GM19372 (cell line): ENCODE measurements around the gene MEST.
"Not testable (repeated sequence)": the region's sequence is repeated elsewhere in the genome, so short reads cannot be mapped to it uniquely, and the experiment has no call there.

ENCODE experiments used
- ATAC-seq: cut with Tn5 transposase; IDR thresholded peaks from one replicate; pipeline ENCODE4 v1.9.1; 2021; ENCODE audit warnings: mild to moderate bottlenecking, low read depth, moderate library complexity; ENCODE audit not compliant: unreplicated experiment

MEST gene, protein sequence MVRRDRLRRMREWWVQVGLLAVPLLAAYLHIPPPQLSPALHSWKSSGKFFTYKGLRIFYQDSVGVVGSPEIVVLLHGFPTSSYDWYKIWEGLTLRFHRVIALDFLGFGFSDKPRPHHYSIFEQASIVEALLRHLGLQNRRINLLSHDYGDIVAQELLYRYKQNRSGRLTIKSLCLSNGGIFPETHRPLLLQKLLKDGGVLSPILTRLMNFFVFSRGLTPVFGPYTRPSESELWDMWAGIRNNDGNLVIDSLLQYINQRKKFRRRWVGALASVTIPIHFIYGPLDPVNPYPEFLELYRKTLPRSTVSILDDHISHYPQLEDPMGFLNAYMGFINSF

DNA sequence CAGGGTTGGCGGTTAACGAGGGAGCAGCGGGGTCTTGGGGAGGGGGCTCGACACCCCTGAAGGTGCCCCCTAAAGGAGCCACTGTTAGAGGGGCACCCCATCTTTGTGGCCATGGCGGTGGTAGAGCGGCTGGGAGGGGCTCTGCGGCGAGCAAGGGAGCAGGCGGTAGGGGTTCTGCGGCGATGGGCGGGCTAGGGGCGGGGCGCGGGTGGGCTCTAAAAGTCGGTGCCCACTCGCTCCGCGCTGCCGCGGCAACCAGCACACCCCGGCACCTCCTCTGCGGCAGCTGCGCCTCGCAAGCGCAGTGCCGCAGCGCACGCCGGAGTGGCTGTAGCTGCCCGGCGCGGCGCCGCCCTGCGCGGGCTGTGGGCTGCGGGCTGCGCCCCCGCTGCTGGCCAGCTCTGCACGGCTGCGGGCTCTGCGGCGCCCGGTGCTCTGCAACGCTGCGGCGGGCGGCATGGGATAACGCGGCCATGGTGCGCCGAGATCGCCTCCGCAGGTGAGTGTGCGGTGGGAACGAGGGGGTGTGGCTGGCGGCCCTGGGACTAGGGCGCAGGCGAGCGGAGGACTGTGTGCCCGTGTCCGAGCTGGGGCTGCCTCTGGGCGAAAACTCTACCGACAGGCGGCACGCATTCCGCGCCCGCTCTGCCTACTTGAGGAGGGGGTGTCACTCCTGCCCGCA is at the start of gene MEST:
MEST (plus strand) TSS at position 245 of the 682 bp plus-strand sequence; CDS start at position 474, 229 bp downstream.
- no peak for ATAC-seq

DNA sequence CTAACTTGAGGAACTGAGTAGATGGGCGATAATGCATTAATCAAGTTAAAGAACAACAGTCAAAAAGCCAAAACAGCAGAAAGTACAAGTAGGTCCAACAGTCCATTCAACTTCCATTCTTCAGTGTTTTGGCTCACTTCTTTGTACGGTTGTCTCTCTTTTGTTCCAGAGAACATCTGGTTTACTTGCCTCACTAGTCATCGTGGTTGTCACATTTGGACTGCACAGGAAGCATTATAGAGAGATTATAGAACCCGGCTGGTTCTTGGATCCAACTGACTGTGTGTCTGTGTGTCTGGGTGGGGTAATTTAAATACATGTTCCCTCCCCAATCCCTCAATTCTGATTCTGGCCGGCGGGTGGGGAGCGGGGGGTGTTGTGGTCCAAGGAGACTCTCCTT is 49.3 kb upstream of the MEST start:
- no peak for ATAC-seq

DNA sequence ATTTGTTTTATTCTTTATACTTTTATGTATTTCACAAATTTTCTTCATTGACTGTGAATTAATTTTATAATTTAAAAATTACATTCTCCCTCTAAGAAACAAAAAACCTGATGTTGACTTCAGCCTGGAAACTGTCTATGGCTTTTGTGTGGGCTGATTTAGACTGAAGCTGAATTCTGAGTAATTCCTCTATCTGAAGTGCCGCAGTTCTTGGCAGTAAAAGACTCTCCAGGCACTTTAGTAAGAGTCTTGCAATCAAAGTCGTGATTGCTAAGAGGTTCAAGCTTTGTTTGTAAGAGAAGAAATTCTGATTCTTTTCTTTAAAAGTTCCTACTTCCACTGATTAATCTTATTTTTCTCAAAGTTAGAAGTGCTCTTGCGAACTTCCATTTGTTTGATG is 47.7 kb upstream of the MEST start:
- ATAC-seq: no peak

DNA sequence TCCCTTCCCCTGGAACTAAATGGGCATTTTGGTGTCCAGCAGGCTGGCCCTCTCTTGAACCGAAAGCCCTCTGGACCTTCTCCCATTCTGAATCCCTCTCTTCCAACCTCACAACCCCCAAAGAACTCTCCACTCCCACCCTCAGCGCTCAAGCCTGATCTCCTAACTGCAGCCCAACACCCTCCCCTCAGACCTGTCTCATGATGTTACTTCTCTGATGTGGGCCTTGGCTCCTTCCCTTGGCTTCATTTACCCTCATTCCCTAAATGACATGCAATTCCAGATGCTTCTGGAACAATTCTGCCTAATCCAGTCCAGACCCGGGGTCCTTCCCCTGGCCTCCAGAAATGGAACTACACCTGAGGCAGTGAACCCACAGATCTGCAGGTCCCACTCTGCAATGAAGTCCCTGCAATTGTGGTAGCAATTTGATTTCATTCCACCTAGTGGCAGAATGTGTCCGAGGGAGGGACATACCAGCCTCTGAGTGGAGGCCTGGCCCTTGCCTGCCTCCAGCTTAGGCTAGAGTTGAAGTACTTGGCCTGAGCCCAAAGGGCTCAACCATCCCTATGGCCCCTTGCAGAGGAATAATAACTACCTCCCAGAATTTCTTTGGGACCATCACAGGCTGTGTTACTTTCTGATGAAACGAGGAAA is 47.0 kb upstream of the MEST start:
- ATAC-seq: no peak

DNA sequence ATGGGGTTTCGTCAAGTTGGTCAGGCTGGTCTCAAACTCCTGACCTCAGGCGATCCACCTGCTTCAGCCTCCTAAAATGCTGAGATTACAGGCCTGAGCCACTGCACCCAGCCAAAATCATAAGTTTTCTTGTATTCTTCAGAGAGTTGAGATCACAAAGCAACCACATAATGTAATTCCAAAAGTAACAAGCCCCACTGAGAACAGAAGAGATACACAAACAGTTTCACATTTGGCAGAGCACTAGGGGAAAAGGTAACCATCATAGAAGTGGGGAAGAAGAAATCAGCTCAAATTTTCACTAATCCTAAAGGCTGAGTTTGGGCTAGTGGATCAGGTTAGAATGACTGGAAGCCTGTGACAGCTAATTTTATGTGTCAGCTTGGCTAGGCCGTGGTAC is 45.6 kb upstream of the MEST start:
- no peak for ATAC-seq

DNA sequence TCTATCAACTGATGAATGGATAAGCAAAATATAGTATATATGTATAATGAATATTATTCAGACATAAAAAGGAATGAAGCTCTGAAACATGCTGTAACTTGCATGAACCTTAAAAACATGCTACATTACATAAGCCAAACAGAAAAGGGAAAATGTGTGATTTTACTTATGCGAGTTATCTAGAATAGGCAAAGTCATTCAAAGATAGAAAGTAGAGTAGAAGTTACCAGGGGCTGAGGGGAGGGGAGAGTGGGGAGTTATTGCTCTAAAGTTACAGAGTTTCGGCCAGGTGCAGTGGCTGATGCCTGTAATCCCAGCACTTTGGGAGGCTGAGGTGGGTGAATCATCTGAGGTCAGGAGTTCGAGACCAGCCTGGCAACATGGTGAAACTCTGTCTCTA is 40.5 kb upstream of the MEST start:
- not testable (repeated sequence) for ATAC-seq

DNA sequence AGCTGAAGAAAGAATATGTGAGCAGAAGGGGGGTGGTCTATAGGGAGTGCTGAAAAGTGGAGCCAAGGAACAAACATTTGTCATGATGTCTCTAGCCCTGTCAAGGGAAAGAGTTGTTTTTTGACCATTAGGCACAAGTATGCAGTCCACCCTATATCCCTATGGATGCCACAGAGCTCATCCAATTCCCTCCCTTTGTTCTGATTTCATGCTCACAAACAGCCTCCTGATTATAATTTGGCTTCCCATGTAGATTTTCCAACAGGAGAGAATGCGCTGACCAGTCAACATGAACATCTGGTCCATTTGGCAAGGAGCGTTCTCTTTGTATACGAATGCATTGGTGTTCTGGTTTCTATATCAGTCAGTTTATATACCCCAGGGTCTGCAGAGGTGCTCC is 38.9 kb upstream of the MEST start:
- ATAC-seq: no peak

DNA sequence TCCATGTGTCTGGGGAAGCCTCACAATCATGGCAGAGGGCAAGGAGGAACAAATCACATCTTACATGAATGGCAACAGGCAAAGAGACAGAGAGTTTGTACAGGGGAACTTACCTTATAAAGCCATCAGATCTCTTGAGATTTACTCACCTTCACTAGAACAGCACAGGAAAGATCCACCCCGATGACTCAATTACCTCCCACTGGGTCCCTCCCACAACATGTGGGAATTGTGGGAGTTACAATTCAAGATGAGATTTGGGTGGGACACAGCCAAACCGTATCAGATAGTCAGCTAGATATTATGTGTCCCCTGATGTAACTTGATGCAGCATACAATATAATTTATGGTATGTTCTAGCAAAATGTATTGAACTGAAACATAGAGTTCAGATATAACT is 36.9 kb upstream of the MEST start:
- no peak for ATAC-seq

DNA sequence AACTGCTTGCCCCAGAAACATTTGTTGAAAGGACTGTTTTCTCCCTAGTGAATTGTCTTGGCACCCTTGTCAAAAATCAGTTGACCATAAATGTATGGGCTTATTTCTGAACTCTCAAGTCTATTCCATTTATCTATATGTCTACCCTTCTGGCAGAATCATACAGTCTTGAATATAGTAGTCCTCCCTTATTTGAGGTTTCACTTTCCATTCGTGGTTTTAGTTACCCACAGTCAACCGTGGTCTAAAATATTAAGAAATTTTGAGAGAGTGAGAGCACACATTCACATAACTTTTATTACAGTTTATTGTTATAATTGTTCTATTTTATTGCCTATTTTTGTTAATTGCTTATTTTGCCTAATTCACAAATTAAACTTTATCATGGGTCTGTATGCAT is 33.6 kb upstream of the MEST start:
- ATAC-seq: no peak

DNA sequence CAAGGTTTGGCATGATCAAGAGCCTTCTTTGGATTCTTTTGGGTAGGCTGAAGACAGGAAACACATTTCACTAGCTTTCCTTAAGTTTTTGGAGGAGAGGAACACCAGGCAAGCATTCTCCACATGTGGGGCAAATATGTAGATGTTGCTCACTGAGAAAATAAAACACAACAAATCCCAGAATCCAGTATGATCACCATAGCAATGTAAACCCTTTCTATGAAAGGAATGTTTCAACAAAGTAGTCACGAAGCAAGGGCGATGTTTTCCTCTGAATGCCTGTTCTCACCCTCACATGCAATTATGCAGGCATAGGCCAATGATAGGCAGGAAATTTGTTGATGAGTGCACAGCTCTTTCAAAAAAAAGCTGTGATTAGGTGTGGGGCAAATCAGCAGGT is 30.6 kb upstream of the MEST start:
- no peak for ATAC-seq

DNA sequence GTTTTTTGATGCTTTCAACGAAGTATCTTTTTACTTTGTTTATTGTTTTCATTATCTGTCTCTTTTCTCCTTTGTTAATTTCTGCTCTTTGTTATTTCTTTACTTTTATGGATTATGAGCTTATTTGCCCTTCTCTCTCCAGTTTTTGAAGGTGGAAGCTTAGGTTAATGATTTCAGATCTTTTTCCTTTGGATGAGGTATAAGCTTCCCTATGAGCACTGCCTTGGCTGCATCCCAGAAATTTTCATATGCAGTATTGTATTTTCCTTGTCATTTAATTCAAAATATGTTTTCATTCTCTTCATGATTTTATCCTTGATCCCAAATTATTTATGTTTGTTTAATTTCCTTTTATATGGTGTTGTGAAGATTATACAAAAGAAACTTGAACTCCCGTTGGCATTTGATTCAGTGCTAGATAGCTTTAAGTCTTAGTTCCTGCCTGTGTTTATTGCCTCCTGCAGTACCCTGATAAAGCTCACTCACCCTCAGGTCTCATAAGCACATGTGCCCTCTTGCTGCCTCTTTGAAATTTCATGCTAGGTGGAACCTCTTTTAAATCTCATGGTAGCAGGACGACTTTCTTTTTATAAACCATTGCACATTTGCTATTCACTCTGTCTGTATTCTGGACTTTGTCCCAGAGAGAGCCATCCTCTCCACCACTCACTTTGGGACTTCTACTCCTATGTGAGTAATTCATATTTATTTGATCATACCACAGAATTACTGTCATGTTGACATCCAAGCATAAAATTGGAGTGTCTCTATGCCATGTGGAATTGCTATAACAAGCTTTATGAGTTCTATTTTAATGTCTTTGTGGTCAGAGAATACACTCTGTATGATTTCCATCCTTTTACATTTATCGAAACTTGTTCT is 28.1 kb upstream of the MEST start:
- no peak for ATAC-seq

DNA sequence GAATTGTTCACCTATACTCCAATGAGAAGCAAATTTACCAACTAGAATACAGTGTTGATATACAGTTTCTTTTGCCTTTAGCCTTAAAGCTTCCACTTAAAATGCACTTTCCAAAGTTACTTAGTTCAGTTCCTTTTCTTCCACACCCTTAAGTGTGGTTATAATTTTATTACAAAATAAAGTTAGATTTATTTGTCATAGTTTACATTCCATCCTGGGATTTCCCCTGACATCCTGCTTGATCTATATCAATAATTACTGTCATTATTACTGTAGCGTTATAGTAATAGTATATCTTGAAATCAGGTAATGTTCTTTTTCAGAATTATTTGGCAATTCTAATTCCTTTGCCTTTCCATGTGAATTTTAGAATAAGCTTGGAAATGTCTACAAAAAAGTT is 23.3 kb upstream of the MEST start:
- ATAC-seq: no peak

DNA sequence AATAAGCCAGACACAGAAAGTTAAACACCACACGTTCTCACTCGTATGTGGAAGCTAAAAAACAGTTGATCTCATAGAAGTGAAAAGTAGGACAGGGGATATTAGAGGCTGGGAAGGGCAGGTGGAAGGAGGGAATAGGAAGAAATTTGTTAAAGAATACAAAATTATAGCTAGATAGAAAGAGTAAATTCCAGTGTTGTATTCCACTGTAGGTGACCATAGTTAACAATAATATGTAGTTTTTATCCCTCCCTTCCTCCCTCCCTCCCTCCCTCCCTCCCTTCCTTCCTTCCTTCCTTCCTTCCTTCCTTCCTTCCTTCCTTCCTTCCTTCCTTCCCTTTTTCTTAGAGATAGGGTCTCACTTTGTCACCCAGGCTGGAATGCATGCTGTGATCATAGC is 19.9 kb upstream of the MEST start:
- no peak for ATAC-seq

DNA sequence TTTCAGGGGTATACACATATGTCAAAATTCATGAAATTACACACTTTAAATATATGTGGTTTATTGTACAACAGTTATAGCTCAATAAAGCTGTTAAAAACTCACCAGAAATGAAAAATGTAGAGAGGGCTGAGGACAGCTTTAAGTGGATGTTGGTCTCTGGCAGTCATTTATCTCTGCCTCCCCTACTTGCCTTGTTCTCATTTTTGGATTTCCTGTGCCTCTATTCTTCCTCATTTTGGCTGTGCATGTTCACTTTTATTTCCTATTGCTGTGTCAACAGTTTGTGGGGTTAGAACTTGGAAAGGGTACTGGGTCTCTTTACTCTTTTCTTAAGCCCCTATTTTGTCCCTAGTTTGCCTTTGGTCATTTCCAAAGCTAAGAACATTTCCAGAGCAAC is 18.6 kb upstream of the MEST start:
- no peak for ATAC-seq

DNA sequence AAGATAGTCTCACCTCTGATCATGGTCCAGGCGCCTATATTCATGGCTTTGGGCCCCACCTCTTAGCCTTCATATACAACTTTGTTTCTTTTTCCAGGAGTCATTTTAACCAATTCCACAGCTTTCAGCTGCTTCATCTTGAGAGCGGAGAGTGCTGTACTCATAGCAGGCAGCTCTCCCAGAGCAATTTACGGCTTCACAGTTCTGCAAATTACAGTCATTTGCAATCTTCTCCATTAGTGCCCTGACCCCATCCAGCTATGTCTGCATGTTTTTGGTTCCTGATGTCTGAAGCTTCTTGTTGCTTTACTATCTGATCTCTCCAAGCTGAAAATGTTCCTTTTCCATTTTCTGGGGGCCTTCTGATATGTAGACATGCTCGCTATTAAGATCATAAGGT is 18.0 kb upstream of the MEST start:
- ATAC-seq: no peak

DNA sequence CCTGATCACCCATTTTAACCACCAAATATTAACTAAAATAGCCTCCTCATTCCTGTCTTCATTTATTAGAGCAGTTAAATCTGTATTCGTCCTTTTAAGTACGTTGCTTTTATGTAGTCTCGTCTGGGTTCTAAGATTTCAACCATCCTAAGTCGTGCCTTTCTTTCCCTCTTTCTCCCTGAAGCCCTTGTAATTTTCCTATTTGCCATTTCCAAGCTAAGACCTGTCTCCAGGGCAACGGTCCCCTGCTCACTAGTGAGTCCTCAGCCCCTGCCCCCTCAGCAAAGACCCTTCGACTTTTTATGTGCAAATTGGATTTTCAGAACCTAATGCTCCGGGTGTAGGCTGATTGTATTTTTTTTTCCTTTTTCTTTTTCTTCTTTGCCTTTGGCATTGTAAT is 16.1 kb upstream of the MEST start:
- no peak for ATAC-seq

DNA sequence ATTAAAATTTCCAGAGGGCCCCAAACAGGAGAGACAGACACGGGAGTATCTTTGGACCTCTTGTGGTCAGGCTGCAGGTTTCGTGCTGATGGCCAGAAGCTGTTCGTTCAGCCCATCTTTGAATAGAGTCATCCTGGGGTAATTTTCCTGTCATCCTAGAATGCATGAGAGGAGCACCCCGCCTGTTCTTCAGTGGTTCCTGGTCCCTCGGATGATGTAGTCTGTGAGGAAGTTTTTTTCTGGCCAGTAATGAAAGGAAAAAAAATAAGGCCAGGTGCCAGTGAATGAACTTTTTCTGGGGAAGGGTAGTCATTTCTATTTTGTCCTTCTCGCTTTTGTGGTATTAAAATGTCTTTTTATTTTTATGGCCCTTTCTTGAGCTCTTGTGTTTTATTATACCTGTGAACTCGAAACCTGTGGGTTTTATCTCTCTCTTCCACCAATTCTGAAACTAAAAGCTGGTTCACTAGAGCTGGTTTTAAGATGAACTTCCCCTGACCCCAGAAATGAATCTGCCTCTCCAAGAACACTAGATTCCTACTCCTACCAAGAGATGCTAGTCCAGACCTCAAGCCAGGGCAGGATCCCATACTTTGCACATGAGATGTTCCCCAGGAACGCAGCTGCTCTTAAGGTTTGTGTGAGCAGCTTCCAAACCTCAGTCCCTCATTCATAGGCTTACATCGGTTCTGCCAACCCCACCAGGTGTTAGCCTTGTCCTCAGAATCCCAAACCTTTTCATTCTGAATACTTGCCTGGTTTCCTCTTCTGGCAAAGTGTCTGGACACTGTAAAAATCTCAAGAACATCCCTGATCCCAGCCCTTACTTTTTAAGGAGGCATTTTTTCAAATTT is 15.4 kb upstream of the MEST start:
- ATAC-seq: no peak

DNA sequence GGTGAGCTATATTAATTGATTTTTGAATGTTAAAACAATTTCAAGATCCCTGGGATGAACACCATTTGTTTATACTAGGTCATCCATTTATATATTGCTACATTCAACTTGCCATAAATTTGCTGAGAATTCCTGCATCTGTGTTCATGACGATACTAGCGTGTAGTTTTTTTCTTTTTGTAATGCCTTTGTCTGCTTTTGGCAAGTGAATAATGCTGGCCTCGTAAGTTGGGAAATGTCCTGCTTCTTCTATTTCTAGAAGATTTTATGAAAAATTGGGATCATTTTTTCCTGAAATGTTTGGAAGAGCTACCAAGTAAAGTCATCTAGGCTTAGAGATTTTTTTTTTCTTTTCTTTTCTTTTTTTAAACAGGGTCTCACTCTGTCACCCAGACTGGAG is 12.9 kb upstream of the MEST start:
- ATAC-seq: no peak

DNA sequence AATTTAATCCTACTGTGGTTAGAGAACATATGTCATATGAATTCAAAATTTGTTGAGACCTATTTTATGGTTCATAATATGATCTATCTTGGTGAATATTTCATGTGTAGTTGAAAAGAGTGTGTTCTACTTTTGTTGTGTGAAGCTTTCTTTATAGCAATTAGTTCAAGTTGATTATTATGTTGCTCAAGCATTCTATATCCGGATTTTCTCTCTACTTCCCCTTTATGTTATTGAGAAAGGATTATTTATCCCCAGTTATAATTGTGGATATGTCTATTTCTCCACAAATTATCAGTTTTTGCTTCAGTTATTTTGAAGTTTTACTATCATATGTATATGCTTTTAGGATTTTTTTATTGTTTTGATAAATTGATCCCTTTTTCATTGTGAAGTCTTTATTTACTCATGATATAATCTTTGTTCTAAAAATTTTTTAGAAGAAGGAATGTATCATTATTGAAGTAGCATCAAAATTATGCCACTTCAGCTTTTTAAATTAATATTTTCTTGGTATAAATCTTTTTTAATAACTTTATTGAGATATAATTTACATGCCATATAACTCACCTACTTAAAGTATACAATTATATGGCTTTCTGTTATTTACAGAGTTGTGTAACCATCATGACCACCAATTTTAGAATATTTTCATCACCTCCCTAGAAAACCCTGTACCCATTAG is 12.0 kb upstream of the MEST start:
- ATAC-seq: no peak
